GM21825 (cell line): ENCODE data around the gene GRN.
"Not testable (repeated sequence)": the region's sequence is repeated elsewhere in the genome, so short reads cannot be mapped to it uniquely, and the experiment has no call there.

Experiments
- ATAC-seq: cut with Tn5 transposase; IDR thresholded peaks from one replicate; pipeline ENCODE4 v1.9.1; 2021; ENCODE audit warnings: mild to moderate bottlenecking, moderate library complexity; ENCODE audit not compliant: unreplicated experiment

Gene GRN

DNA sequence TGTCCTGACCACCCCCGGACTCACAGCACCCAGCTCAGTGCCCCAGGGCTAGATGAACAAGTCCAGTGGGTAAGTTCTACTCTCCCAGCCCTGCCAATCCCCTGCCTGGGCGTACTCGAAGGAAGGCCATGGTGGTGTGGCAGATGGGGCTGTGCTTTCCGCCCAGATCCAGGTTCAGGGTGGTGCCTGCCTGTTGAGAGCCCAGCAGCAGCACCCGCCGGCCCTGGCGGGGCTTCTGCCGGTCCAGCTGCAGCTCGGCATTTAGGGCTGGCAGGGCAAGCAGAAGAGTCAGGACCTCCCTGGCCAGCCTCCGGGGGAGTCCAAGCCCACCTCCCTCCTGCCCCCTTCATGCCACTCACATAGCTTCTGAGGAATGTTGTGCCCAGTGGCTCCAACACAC is 34.8 kb downstream of the GRN start:
- ATAC-seq: no peak

DNA sequence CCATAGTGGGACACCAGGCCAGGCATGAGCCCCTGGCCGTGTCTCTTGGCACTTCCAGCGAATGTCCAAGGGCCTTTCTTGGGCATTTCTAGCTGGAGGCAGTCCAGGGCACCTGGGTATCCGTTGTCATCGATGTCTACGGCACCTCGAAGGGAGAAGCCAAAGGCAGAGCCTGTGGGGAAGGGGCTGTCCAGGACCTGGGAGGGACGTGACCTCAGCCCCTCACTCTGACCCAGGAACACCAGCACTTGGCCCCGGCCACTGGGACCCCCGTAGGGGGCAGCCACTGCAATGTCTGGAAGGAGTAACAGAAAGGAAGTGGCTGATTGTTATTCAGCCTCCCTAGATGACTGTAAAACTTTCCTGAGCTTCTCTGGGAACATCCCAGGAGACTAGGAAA is 35.7 kb downstream of the GRN start:
- ATAC-seq: no peak

DNA sequence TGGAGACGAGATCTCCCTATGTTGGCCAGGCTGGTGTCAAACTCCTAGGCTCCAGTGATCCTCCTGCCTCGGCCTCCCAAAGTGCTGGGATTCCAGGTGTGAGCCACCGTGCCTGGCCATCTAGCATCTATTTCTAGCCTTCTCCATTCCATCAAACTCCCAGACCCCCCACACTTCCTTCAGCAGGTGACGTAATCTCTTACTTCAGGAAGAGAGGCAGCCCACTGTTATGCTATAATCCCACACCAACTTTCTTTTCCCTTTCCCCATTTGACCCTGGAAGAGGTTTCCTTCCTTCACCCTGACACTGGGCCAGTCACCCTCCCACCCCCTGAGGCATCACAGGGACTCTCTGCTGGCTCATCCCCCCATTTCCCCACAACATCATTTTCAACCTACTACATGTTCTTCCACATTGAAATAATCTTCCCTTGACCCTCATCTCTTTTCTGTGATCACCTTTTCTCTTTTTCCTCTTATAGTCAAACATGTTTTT is 36.8 kb downstream of the GRN start:
- no peak for ATAC-seq

DNA sequence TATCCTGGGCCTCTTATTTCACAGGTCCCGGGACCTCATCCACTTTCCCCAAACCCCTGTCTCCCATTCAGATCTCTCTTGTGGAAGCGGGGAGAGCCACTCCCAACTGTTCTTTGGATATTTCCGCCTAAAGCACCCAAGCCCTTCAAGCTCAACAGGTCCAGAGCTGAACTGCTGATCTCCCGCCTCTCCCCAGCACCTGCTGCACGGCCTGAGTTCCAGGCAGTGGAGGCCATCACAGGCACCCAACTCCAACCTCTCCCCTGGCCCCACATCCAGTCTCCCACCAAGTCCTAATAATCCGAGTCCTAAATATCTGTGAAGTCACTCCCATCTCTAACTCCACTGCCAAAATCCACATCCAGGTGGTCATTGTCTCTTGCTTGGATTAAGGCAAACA is 37.8 kb downstream of the GRN start:
- ATAC-seq: no peak

DNA sequence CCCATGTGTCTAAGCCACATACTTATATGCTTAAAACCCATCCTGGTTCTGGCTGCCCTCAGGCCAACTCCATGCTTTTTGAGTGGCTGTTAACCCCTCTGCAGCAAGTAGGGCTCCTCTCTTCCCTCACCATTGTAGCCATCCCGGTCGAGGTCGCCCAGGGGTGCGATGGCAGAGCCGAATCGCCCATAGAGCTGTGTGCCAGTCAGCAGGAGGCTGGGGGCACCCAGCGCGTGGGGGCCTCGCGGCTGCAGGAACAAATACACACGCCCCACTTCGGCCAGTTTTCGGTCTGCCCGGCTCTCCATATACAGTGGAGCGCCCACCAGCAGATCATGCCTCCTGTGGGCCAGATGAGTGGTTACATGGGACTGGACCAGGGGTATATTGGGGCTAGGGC is 38.3 kb downstream of the GRN start:
- no peak for ATAC-seq

DNA sequence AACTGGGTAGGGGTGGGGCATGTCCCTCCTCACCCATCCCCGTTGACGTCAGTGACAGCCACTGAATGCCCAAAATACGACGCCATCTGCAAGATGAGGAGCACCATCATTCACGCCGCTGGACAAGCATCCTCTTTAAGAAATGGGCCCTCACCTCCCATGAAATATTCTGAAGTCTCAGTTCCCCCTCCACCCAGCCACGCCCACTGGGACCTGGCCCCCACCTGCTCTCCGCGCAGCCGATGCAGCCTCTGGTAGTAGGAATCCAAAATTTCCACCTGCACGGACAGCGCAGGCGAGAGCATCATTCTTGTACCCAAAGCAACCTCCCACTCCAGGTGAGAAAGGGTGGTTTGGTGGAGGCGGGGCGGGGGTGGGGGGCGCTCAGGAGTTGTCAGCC is 38.8 kb downstream of the GRN start:
- no peak for ATAC-seq

DNA sequence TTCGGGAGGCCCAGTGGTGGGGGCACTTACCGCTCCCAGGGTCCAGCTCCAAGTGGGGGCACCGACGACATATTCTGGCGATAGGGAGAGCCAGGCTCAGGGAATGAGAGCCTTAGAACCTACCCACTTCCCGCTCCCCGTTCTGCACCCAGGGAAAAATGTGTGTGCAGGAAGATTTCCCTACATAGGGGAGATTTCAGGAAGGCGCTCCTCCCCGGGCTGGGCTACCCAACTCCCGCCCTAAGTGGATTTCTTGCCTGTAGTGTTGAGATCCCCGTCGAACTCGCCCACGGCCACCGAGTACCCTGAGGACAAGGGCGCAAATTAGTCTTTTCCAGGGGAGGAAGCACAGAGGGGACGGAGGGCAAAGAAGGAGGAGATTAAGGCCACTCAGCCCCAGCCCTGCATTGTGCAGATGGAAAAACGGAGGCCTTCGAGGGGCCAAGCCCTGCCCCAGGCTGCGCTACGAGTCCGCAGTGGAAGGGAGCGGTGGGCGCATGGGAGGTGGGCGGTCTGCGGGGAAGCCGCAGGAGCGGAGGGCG is 39.2 kb downstream of the GRN start:
- ATAC-seq: no peak

DNA sequence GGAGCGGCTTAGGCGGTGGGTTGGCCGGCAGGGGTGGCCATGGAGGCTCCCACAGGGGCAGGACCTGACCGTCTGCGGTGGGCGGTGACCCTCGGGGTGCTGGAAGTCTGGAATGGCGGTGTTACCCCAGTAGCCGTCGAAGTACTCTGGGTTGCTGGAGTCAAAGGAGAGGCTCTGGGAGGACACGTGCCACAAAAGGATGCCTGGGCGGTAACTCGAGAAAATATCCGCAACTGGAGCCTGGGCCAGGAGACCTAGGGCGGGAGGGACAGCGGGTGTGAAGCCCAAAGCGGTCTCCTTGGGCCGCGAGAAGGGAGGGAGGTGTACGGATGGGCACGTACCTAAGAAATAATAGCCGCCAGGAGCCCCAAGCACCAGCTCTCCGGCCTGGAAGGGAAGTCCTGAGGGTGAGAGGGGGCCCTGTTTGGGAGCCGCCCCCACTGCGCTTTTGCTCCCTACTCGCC is 39.8 kb downstream of the GRN start:
- no peak for ATAC-seq

DNA sequence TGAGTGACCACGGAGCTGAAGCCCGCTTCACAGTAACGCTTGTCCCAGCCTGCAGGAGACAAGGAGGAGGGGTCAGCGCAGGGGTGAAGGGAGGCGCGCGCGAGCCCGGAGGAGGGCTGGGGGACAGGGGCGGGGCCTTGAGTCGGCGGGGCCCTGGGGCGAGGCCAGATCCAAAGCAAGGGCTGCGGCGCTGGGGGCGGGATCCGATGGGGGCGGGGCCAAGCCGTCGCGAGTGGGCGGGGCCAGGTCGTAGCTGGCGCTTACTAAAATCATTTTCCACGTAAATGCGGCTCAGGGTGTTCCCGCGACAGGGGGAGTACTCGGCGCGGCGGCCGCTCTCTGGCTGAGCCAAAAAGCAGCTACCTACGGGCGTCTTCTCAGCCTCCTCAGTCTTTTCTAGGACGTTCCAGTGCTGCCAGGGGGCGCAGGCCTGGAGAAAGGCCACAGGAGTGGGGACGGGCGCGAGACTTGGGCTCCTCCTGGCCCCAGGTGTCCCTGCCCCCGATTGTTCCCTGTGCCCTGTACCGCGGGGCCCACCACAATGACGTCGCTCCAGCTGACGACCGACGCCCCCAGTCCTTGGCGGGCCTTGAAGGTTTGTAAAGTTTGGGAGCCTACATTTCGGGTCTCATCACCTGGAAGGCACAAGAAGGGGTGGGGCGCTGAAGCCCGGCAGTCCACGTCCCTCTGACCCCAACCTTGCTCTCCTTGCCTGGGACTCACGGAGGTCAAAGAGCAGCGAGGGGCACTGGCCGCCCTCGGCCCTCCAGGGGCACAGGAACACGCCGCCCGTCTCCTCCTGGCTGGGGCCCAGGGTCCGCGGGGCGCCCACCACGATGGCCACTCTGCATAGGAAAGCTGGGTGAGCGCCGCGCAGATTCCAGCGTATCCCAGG is 40.4 kb downstream of the GRN start:
- no peak for ATAC-seq

DNA sequence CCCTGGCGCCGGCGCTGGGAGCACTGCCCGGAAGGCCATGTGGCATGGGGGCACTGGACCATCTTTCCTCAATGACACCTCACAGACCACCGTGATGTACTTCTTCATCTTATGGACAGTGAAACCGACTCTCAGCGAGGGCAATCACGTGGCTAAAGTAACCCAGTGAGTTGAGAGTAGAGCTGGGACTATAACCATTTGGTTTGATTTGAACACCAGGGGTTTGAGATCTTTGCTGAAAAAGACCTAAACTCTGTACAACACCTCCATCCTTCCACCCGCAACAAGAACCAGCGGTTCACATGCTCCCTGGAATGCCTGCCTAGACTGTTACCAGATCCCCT is 41.1 kb downstream of the GRN start:
- ATAC-seq: no peak

DNA sequence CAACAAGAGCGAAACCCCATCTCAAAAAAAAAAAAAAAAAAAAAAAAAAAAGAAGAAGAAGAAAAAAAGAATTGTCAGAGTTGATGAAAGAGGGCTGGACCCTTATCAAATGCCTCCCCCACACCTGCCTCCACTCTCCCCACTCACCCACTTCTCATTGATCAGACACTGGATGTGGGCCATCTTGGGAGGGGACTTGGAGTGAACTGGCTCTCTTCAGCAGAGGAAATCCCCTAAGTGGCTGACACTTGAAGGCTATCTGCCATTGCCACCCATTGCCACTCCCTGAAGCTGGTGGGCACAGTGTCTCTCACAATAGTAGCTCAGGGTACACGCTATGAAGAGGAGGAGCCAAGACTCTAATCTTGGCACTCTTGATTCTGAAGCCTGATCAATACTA is 42.7 kb downstream of the GRN start:
- no peak for ATAC-seq

DNA sequence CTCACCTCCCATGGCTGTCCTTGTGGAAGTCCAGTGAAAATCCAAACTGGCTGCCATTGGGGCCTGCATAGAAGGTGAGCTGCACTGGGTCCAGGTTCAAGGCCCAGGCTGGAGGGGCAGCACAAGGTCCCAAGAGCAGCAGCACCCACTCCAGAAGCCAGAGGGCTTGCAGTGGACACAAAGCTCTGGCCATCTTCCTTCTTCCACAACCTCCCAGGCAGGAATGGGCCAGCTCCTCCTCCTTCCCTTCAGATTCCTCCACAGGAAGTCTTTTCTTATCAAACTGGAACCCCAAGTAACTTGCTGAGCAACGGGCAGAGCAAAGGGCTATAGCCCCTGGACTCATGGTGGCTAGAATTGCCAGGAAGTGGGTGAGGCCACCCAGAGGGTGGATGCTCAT is 44.2 kb downstream of the GRN start, which contains the start of gene ITGA2B:
TSS of gene ITGA2B (minus strand) at position 369 of the 400 bp plus-strand sequence. CDS start at position 193, 176 bp downstream.
- ATAC-seq: no peak

DNA sequence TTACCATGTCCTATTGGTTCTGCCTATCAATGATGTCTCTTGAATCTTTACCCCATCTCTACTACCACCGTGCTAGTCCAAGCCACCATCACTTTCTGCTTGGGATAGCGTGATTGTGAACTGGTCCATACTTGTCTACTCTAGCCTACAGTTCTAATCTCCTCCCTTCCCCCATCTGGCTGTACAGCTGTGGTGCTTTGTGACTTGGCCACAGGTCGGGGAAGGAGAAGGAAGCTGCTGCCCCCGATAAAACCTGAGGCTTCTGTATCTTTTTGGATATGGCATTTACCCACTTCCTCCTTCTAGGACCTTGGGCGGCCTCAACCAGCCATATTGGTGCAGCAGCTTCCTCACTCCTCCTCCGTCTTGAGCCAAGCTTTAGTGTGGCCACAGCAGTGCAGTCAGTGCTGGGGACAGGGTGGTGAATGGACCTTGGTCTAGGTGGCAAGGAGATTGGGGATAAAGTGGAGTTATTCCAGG is 44.7 kb downstream of the GRN start:
- no peak for ATAC-seq

DNA sequence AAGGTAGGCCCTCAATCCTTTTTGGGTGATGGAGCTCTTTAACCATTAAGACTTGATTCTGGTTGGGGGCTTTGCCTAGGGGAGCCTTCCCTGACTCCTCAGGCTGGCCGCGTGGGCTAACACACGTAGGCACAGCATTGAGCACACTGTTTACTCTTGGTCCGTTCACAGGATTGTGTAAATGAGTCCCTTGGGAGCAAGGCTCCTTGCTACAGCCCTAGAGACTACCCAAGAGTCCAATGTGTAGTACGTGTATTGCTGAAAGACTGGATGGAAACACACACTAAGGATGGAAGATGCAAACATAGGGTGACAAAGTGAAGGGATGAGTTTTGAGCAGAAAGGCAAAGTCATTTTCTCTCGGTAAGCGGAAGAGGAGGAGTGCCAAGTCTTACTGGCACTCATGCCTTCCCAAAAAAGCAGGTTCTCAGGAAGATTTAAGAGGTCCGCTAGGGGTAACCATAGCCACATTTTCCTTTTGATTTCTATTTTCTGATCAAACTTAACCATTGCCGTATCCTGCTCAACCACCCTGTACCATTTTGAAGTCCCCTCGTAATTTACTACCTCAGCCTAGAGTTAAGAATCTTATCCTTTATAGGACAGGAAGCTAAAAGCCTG is 45.3 kb downstream of the GRN start:
- no peak for ATAC-seq

DNA sequence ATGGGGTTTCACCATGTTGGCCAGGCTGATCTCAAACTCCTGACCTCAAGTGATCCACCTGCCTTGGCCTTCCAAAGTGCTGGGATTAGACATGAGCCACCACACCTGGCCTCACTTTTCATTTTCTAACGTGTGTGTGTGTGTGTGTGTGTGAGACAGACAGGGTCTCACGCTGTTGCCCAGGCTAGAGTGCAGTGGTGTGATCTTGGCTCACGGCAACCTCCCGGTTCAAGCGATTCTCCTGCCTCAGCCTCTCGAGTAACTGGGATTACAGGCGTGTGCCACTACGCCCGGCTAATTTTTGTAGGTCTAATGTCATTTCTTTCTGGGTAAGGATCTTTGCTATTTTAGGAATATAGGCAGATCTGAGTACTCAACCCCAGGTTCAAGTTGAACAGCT is 49.0 kb downstream of the GRN start:
- ATAC-seq: not testable (repeated sequence)

DNA sequence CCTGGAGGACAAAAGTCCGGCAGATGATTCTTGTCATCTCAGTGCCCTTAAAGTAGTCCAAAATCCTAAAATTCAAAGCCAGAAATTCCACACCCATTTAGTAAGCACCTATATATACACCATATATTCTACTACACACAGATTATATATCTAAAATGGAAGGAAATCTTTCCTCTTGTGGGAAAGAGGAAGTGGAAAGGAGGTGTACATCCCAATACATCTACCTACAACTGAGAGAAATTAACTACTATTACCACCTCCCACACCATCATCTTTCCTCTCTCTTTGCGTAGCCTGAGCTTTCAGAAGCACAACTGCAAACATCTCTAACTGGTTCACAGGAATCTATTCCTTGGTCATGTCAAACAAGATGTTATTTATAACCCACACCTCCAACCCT is 49.7 kb downstream of the GRN start:
- ATAC-seq: no peak

DNA sequence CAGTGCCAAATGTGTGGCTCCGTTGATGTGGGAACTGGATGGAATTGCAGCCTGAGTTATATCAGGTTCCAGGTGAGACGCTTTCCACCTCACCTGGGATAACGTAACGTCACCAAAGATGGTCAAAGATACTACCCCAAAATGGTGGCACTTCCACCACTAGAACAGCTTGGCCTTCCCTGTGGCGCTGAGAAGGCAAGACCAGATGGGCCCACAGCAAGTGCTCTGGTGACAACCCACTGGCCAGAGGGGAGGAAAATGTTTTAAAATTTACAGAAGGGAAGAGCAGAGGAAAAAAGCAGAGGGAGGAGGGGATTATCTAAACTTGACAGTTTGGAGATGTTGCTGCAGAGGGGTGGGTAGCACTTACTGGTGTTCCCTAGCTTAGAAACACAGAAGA is 51.8 kb downstream of the GRN start:
- no peak for ATAC-seq

DNA sequence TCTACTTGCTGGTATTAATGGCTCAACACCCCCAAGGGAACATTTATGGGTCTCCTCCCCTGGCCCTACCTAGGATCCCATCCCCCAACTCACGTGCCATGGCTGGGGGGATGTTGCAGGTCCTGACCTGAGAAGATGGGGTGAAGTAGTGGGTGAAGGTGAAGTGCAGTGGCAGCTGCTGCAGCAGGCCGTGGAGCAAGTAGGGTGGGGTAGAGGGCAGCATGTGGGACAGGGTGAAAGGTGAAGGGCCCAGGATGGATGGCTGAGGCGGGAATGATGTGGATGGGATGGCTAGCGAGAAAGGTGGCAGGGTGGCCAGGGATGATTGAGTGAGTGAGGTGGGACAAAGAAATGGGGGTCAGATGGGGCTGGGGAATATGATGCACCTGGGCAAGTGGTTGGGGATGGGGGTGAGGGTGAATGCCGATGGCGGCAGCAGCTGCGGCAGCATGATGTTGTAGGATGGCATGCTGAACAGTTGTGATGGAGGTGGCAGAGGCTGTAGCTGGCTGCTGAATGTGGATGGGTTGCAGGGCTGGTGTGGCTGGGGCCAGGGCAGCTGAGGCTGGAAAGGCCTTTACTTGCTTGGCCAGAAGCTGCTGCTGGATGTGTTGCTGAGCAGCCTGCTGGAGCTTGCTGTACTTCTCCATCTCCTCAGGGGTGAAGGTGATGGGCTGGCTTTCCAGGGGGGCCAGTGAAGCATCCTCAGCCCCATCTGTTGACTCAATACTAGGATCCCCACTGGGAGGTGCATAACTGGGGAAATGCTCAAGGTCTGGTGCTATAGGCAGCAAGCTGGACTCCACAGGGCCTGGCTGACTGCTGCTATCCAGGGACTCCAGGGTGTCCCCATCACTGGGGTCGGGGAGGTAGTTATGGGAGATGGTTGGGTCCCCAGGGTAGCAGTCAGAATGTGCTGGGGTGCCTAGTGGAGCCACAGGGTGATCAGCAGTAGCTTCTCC is 52.7 kb downstream of the GRN start:
- ATAC-seq: no peak

DNA sequence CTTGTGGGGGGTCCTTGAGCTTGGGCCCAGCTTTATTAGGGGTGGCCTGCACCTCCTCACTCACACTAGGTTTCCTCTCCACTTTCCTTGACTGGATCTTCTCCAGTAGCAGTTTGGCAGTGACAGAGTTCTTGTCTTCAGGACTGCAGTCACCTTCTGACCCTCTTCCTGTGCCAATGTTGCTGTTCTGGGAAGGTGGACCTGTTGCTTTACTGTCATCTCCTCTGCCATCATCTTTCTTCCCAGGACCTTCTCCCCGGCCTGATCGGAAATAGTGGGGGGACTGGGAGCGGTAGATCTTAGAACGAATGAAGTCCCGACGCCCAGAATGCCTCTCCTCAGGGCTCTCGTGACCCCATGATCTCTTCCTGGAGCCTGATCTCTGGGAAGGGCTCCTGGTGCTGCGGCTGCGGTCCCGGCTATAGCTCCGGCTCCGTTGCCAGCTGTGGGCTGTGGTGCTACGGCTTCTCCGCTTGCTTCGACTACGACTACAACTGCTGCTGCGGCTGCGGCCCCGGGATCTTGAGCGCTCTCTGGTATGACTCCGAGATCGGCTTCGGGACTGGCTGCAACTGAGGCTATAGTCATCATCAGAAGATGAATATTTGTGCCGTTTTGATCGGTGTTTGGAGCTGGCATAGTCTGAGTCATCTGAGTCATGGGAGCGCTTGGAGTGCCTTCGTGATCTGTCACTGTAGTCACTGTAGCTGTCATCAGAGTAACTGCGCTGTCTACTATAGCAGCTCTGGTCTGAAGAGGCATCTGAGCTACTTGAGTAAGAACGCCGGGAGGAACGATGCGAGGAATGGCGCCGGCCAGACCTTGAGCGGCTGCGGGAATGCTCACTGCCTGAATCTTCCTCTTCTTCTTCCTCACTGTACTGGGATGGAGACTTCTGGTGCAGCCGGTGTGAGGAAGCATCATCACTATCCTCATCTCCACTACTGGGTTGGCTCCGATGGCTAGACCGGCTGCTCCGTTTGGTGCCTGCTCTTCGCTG is 53.9 kb downstream of the GRN start:
- ATAC-seq: no peak
